Cerebellar cortex (tissue), 1 donor: ENCODE results near the gene PHETA2.

Source experiments
- DNase-seq: peaks from one replicate; pipeline ENCODE4 v3.0.0-alpha.2; 2015; ENCODE audit warnings: low spot score

PHETA2 gene

GRCh38 chr22:42074132-42074811 is at the start of gene PHETA2:
Gene PHETA2, plus strand, starts transcription at chr22:42074248. Its CDS starts 3,046 bp downstream, at chr22:42077294.
- no peak for DNase-seq

GRCh38 chr22:42025421-42025820 is 48.6 kb upstream of the PHETA2 start:
- no peak for DNase-seq

GRCh38 chr22:42026705-42027104 is 47.3 kb upstream of the PHETA2 start:
- DNase-seq: no peak

GRCh38 chr22:42033263-42034181 is 40.5 kb upstream of the PHETA2 start:
- no peak for DNase-seq

GRCh38 chr22:42035256-42035655 is 38.8 kb upstream of the PHETA2 start:
- DNase-seq: no peak

GRCh38 chr22:42039271-42039670 is 34.8 kb upstream of the PHETA2 start:
- no peak for DNase-seq

- DNase-seq: no peak
Measured at GRCh38 chr22:42041784-42042183, 32.3 kb upstream of the PHETA2 start.

- DNase-seq: no peak
Measured at GRCh38 chr22:42050641-42051180, 23.3 kb upstream of the PHETA2 start.

- no peak for DNase-seq
Measured at GRCh38 chr22:42052765-42053164, 21.3 kb upstream of the PHETA2 start.

GRCh38 chr22:42056757-42057511 is 17.1 kb upstream of the PHETA2 start:
- no peak for DNase-seq

- no peak for DNase-seq
Measured at GRCh38 chr22:42060489-42060888, 13.6 kb upstream of the PHETA2 start.

- DNase-seq: no peak
Measured at GRCh38 chr22:42061041-42061440, 13.0 kb upstream of the PHETA2 start.

- DNase-seq: no peak
Measured at GRCh38 chr22:42062506-42063170, 11.4 kb upstream of the PHETA2 start.

- no peak for DNase-seq
Measured at GRCh38 chr22:42064629-42065028, 9.4 kb upstream of the PHETA2 start.

- DNase-seq: no peak
Measured at GRCh38 chr22:42065438-42066125, 8.5 kb upstream of the PHETA2 start.

- DNase-seq: peak; percentile 66
Measured at GRCh38 chr22:42066126-42066761, 7.8 kb upstream of the PHETA2 start.

- no peak for DNase-seq
Measured at GRCh38 chr22:42066937-42067336, 7.1 kb upstream of the PHETA2 start.

GRCh38 chr22:42067671-42068251 is 6.3 kb upstream of the PHETA2 start:
- no peak for DNase-seq

GRCh38 chr22:42068291-42068690 is 5.8 kb upstream of the PHETA2 start:
- no peak for DNase-seq
